ENCODE data around the gene MRPL46. TPM values are rescaled to one million over a fixed set of nuclear protein-coding genes. Genes with fewer than 3 reads are reported as not detected.
"Not testable (repeated sequence)": the region's sequence is repeated elsewhere in the genome, so short reads cannot be mapped to it uniquely, and the experiment has no call there.

The MRPL46 gene
- total RNA-seq, 1 donor from 2014 or later = 29.7 TPM

DNA sequence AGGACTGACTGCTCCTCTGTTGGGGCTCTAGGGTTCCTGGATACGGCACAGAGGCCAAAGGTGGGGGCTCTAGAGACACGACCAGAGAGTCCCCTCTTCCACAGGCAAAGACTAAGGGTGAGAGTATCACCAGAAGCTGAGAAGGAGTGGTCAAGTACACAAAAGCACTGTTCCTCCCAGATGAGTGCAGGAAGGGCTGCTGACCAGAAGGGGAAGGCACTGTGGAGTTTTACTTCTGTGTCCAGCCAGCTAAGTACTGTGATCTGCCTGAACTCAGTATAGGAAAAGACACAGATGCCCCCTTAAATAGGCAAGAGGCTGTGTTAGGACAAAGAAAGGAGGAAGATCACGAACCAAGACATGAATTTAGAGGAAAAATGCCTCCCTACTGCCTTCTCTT lies 12.0 kb upstream of the MRPL46 start:
- Histone ChIP-seq H3K36me3 (peaks cover 25 to 29% of the 10 kb centered on the region in 2 donors), H3K4me3 (no peak overlapping the region), H3K27me3 (no peaks in the 10 kb centered on the region), H3K9me3 (no peaks in the 10 kb centered on the region), H3K27ac (no peak overlapping the region), H3K4me1 (no peaks in the 10 kb centered on the region)
- TF ChIP-seq CTCF (IDR thresholded peaks at IDR 0.05) = no peak
- intact Hi-C loops (cut with DNase I) = no loop called here
- DNase-seq (ENCODE audit: low spot score in 2 of 2) = no peak

DNA sequence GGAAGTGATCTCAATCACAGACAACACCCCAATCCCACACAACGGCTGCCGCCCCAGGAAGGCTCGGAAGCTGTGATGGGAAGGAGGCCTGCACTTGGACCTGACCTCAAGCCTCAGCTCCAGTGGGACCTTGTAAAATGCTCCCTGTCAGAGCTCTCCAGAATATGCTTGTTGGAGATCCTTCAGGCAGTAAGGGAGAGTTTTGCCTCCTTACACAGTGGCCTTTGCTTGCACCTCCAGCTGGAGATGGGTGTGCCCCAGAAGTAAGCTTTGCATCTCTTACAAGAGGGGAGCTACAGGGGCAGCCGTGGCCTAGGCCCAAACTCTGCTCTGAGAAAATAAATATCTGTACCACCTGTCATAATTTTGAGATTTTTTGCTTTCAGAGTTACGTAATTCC lies 10.7 kb upstream of the MRPL46 start:
- H3K27me3 ChIP-seq = no peaks in the 10 kb centered on the region
- intact Hi-C loops (cut with DNase I) = no loop called here

GRCh38 chr15:88477126-88477525 lies 9.9 kb upstream of the MRPL46 start:
- Histone ChIP-seq H3K4me1 (no peaks in the 10 kb centered on the region), H3K9me3 (no peaks in the 10 kb centered on the region), H3K27me3 (no peaks in the 10 kb centered on the region), H3K4me3 (no peak overlapping the region), H3K36me3 (peaks cover 29 to 50% of the 10 kb centered on the region in 2 donors), H3K27ac (no peak overlapping the region)
- DNase-seq (ENCODE audit: low spot score in 2 of 2) = no peak
- no peak for TF ChIP-seq CTCF (IDR thresholded peaks at IDR 0.05)
- intact Hi-C loops (cut with DNase I) = no loop called here

More for the DNA sequence above, 10.7 kb upstream of the MRPL46 start:
- Histone ChIP-seq H3K9me3 (no peaks in the 10 kb centered on the region), H3K27ac (no peak overlapping the region), H3K4me1 (no peaks in the 10 kb centered on the region), H3K36me3 (peaks cover 29 to 42% of the 10 kb centered on the region in 2 donors), H3K4me3 (no peak overlapping the region)
- DNase-seq (ENCODE audit: low spot score in 2 of 2) = no peak
- no peak for TF ChIP-seq CTCF (IDR thresholded peaks at IDR 0.05)

- intact Hi-C loops (cut with DNase I) = no loop called here
- H3K9me3 ChIP-seq = no peaks in the 10 kb centered on the region
- no peaks in the 10 kb centered on the region for H3K27me3 ChIP-seq
- peaks cover 29 to 51% of the 10 kb centered on the region in 2 donors for H3K36me3 ChIP-seq
- no peak overlapping the region for H3K27ac ChIP-seq
- TF ChIP-seq CTCF (IDR thresholded peaks at IDR 0.05) = no peak
- H3K4me3 ChIP-seq = no peak overlapping the region
- DNase-seq (ENCODE audit: low spot score in 2 of 2) = no peak
- H3K4me1 ChIP-seq = no peaks in the 10 kb centered on the region
These were observed 9.5 kb upstream of the MRPL46 start for GRCh38 chr15:88476635-88477060.

DNA sequence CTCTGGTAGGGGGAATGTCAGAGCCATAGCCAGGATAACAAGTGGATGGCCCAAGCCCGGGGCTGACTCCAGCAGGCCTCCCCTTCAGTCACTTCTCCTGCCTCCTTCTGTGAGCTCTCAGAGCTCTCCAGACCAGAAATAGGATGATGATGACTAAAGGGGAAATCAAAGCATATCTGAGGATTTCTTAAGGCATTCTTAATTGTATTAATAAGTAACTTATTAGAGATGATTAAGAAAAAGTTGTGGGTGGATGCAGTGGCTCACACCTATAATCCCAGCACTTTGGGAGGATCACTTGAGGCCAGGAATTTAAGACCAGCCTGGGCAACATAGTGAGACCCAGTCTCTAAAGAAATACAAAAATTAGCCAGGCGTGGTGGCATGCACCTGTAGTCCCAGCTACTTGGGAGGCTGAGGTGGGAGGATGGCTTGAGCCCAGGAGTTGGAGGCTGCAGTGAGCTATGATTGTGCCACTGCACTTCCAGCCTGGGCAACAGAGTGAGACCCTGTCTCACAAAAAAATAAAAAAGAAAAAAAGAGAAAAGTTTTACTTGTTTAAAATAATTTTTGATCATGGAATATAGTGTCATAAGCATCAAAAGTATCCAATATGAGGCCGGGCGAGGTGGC lies 6.6 kb upstream of the MRPL46 start:
- DNase-seq (ENCODE audit: low spot score in 2 of 2); H3K9me3 ChIP-seq; intact Hi-C loops (cut with DNase I); H3K27me3 ChIP-seq; H3K4me1 ChIP-seq; H3K4me3 ChIP-seq; H3K27ac ChIP-seq: not testable (repeated sequence)
- H3K36me3 ChIP-seq = peaks cover 29 to 51% of the 10 kb centered on the region in 2 donors

DNA sequence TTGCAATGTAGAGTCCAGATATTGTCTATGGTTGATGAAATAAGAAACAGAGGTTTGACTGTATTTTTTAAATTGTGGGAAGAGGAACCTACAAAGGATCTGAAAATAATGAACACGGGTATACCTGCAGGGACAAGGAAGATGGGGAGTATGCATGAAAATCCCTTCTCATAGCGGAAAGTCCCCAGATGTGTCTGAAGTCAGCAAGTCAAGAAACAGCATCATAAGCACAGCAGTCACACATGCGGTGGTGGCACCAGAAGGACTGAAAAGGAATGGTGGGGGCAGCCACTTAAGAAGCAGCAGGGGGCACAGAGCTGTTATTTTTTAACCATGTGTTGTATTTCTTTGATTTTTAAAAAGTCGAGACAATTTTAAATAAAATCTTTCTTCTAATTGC lies 5.0 kb upstream of the MRPL46 start:
- intact Hi-C loops (cut with DNase I) = no loop called here

More for the DNA sequence above, 5.0 kb upstream of the MRPL46 start:
- DNase-seq (ENCODE audit: low spot score in 2 of 2) = no peak
- Histone ChIP-seq H3K9me3 (no peaks in the 10 kb centered on the region), H3K27ac (no peak overlapping the region), H3K27me3 (no peaks in the 10 kb centered on the region), H3K4me3 (no peak overlapping the region), H3K36me3 (peaks cover 18 to 42% of the 10 kb centered on the region in 2 donors), H3K4me1 (peaks cover 0 to 12% of the 10 kb centered on the region in 2 donors)
- no peak for TF ChIP-seq CTCF (IDR thresholded peaks at IDR 0.05)
